GM10248 (cell line): ENCODE measurements around the gene ZC3H7B.
"Not testable (repeated sequence)": the region's sequence is repeated elsewhere in the genome, so short reads cannot be mapped to it uniquely, and the experiment has no call there.

Experiments
- CTCF ChIA-PET: fragments of 300-600 bp; sonication (Branson Sonifier 250); formaldehyde crosslinking; extraction: SDS; loops from one replicate; lab custom pipeline; 2021; ENCODE audit warnings: antibody characterized with exemption; lab: Yijun Ruan, JAX
- POLR2A ChIA-PET: fragments of 350-650 bp; sonication (Branson Sonifier 250); formaldehyde crosslinking; extraction: SDS; loops from one replicate; lab custom pipeline; 2020; ENCODE audit warnings: antibody characterized with exemption; lab: Yijun Ruan, JAX
- DNase-seq: peaks from one replicate; pipeline ENCODE4 v3.0.0; 2012; ENCODE audit errors: extremely low spot score
- TF ChIP-seq, protein P1 (sequence below): IDR thresholded peaks from 2 replicates; pipeline ENCODE4 v1.5.1; 2012; ENCODE audit warnings: mild to moderate bottlenecking, low read depth; ENCODE audit errors: extremely low read depth, missing control alignments, control extremely low read depth

The ZC3H7B gene, protein sequence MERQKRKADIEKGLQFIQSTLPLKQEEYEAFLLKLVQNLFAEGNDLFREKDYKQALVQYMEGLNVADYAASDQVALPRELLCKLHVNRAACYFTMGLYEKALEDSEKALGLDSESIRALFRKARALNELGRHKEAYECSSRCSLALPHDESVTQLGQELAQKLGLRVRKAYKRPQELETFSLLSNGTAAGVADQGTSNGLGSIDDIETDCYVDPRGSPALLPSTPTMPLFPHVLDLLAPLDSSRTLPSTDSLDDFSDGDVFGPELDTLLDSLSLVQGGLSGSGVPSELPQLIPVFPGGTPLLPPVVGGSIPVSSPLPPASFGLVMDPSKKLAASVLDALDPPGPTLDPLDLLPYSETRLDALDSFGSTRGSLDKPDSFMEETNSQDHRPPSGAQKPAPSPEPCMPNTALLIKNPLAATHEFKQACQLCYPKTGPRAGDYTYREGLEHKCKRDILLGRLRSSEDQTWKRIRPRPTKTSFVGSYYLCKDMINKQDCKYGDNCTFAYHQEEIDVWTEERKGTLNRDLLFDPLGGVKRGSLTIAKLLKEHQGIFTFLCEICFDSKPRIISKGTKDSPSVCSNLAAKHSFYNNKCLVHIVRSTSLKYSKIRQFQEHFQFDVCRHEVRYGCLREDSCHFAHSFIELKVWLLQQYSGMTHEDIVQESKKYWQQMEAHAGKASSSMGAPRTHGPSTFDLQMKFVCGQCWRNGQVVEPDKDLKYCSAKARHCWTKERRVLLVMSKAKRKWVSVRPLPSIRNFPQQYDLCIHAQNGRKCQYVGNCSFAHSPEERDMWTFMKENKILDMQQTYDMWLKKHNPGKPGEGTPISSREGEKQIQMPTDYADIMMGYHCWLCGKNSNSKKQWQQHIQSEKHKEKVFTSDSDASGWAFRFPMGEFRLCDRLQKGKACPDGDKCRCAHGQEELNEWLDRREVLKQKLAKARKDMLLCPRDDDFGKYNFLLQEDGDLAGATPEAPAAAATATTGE

DNA sequence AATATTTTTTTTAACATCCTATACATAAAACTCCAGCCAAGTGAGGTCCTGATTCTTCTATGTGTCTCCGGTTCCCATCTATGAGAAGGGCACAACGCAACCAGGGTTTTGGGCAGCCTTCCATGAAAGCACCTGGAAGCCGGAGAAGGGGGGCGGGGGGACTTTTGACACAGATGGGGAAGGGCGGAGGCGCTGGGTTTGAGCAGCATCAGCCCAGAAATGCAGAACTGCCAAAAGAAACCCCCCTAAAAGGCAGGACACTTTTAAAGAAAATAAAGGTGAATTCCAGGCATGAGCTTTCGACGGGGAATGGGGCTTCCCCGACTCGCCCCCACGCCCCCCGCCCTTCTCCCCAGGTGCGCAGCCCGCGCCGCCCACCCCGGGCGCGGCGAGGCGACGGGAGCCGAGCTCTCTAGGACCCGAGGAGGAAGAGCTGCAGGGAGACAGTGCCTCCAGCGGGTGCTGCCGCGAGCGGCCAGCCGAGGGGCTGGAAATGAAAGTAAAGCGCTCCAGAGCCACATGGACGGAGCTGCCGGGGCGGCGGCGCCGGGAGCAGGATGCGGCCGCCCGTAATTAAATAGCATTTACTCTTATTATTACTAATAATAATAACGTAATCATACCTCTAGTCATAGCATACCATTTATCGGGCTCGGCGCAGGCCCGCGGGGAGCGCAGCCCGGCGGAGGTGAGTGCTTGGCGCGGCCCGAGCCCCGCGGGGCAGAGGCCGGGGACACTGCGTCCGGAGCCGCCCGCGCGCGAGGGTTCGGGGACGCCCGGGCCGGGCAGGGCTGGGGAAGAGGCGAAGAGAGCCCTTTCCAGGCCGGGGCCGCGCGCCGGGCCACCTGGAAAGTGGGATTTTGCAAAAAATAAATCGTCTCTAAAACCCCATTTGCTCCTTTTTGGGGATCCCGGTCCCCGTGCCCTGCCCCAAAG is at the start of gene ZC3H7B:
TSS of gene ZC3H7B (plus strand) at position 441 of the 936 bp plus-strand sequence. CDS start 19,136 bp downstream, outside the sequence.
- POLR2A ChIA-PET = interaction anchor here (0.9 to 1.0 kb wide), 2 partner anchors 10 to 15 kb away, joined by 6 to 9 read pairs; partner anchors contain the start of gene RANGAP1
- peak; percentile 96 for DNase-seq
- CTCF ChIA-PET = interaction anchor here (0.7 to 2.5 kb wide), 8 partner anchors 9 to 372 kb away, joined by 3 to 13 read pairs (median 3); partner anchors contain the start of gene RANGAP1
- TF ChIP-seq, protein P1, sequence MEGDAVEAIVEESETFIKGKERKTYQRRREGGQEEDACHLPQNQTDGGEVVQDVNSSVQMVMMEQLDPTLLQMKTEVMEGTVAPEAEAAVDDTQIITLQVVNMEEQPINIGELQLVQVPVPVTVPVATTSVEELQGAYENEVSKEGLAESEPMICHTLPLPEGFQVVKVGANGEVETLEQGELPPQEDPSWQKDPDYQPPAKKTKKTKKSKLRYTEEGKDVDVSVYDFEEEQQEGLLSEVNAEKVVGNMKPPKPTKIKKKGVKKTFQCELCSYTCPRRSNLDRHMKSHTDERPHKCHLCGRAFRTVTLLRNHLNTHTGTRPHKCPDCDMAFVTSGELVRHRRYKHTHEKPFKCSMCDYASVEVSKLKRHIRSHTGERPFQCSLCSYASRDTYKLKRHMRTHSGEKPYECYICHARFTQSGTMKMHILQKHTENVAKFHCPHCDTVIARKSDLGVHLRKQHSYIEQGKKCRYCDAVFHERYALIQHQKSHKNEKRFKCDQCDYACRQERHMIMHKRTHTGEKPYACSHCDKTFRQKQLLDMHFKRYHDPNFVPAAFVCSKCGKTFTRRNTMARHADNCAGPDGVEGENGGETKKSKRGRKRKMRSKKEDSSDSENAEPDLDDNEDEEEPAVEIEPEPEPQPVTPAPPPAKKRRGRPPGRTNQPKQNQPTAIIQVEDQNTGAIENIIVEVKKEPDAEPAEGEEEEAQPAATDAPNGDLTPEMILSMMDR = peak; percentile 67

DNA sequence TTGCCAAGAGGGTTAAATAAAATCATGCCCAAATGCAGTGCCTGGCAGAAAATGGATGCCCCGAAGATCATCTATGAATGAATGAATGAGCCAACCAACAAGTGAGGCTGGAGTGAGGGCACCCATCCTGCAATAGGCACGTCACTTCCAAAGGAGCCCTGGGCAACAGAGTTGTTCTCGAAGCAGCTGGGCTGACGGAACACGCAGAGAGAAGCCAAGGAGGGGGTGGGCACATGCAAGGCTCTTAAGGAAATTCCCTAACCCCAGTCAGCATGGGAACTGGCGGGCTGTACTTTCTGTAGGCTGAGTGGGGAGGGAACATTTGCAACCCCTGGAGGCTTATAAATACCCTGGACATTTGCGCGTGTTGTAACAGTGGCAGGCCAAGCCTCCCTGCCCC is 49.0 kb upstream of the ZC3H7B start:
- DNase-seq = no peak
- ChIA-PET CTCF (interaction anchor here (0.7 kb wide), 1 partner anchor 12 kb away, joined by 3 read pairs; no protein-coding TSS in a partner anchor), POLR2A (no interaction called here)
- TF ChIP-seq, protein P1 = no peak

DNA sequence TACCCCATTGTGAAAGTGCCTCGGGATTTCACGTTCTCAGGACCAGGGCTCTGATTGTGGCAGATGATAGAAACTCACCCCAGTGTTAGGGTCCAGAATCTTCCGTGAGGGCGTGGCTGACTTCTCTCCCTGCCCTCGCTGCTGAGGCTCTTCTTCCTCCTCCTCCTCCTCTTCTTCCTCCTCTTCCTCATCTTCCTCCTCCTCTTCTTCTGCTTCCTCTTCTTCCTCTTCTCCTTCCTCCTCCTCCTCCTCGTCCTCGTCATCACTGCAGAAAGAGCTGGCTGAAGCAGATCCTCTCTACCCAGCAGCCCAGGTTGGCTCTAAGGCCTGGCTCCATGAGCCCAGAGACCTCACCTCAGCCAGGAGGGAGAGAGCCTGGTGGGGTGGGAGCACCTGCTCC is 47.1 kb upstream of the ZC3H7B start:
- CTCF ChIA-PET = interaction anchor here (0.6 to 1.3 kb wide), 2 partner anchors 9 to 17 kb away, joined by 3 read pairs; no protein-coding TSS in a partner anchor

DNA sequence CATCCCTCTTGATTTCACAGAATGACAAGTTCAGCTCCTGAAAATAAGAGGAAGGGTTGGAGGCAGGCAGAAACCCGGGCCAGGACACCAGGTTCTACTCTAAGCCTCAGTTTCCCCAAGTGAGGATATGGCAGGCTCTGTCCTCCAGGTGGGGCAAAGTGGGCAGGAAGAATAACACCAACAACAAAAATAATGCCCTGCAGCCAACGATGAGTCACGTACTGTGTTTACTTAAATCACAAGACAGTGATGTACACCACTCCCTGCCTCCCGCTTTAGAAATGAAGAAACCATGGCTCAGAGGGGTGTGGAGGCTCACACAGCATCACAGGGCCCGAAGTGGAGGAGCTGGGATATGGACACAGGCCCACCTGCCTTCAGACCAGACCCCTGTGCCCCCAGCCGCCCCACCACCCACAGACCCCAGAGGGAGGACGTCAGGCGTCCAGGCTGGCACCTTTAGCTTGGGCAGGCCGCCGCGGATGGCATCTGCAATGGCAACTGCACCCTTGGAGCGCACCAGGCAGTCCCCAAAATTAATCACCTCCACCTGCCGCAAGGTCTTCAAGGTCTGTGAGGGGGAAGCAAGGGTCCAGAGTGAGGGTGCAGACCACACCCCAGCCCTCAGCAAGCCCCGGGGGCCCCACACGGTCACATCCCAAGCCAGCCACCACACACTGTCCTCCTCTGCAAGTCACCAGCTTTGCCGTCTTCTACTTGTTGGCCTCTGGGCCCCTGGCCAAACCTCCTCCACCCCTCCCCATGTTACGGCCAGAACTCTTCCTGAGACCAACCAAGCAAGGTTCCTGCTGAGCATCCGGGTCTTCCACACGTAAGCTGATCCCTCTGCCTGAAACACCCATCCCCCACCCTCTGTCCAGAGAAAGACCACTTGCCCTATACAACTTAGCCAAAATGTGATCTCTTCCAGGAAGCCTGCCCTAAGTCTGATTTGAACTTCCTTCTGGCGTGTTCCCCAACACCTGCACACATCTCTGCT is 44.8 kb upstream of the ZC3H7B start:
- TF ChIP-seq, protein P1 = no peak
- no peak for DNase-seq
- POLR2A ChIA-PET = no interaction called here
- CTCF ChIA-PET = interaction anchor here (0.9 to 2.4 kb wide), 6 partner anchors 12 to 334 kb away, joined by 3 to 8 read pairs (median 4); partner anchors contain the start of gene RANGAP1

More for the DNA sequence above, 47.1 kb upstream of the ZC3H7B start:
- DNase-seq = no peak
- POLR2A ChIA-PET = no interaction called here
- TF ChIP-seq, protein P1 = no peak

DNA sequence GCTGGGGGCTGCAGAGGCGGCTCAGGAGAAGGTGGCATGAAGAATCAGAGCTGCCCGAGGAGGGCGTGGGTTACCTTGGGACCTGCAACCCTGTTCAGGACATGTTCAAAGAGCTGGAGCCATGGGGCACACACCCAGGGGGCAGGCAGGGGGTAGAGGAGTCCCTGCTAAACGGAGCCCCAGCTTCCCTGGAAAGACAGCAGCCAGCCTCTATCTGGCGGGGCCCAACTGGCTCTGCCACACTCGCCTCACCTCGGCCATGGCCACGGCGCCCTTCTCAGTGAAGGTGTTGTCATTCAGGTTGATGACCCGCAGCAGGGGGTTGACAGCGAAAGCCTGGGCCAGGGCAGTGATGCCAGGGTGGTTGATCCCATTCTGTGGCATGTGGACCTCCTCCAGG is 43.6 kb upstream of the ZC3H7B start:
- no peak for DNase-seq
- ChIA-PET CTCF (interaction anchor here (0.9 to 2.4 kb wide), 5 partner anchors 11 to 335 kb away, joined by 3 to 8 read pairs (median 5); partner anchors contain the start of gene RANGAP1), POLR2A (no interaction called here)
- TF ChIP-seq, protein P1 = no peak

DNA sequence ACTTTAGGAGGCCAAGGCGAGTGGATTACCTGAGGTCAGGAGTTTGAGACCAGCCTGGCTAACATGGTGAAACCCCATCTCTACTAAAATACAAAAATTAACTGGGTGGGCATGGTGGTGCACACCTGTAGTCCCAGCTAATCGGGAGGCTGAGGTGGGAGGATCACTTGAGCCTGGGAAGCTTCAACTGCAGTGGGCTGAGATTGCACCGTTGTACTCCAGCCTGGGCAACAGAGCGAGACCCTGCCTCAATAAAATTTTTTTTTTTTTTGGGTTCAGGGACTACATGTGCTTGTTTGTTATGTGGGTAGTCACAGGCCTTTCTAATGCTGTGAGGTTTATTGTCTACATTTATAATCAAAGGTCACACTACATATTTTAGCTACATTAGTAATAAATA is 41.6 kb upstream of the ZC3H7B start:
- POLR2A ChIA-PET = interaction anchor here (0.7 kb wide), 1 partner anchor 19 kb away, joined by 3 read pairs; no protein-coding TSS in a partner anchor
- CTCF ChIA-PET, DNase-seq: not testable (repeated sequence)
